Glomerular endothelial cell (primary cell): ENCODE measurements around the gene YIPF5. TPM values are rescaled to one million over a fixed set of nuclear protein-coding genes. Genes with fewer than 3 reads are reported as not detected.

Experiments
- DNase-seq: peaks from one replicate; pipeline ENCODE4 v3.0.0-alpha.2; 2011; ENCODE audit warnings: low read depth, low spot score; ENCODE audit errors: extremely low read depth
- total RNA-seq: library from RNA; depleted of rRNA; stranded (reverse); fragments of >200 nt; gene quantifications from 2 replicates; pipeline ENCODE4 v1.2.3, GENCODE V29; 2015

YIPF5 gene
- 47.8 and 70.4 TPM in 2 replicates for total RNA-seq

- peak; percentile 81 for DNase-seq
Observed at GRCh38 chr5:144170276-144171024, at the start of gene YIPF5, which contains the start of gene KCTD16. Gene YIPF5 (minus strand): TSS chr5:144170659. CDS start chr5:144169955, 704 bp downstream. Gene KCTD16 (plus strand): TSS chr5:144170873.

DNA sequence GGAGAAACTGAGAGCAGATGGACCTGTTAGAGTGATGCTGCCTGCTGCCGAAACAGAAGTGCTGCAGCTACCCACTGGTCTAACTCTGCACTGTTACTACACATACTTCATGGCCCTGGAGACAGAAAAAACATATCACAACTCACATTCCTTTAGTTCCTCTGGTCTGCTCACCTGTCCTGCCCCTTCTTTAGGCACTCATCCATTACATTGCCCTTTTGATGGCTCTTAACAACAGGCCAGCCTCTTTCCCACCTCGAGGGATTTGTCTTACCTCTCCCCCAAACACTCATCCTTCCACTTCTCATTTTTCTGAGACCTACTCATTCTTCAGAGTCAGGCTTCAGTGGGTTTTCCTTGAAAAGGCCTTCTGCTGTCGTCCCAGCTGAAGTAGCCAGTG is 49.4 kb upstream of the YIPF5 start:
- no peak for DNase-seq

DNA sequence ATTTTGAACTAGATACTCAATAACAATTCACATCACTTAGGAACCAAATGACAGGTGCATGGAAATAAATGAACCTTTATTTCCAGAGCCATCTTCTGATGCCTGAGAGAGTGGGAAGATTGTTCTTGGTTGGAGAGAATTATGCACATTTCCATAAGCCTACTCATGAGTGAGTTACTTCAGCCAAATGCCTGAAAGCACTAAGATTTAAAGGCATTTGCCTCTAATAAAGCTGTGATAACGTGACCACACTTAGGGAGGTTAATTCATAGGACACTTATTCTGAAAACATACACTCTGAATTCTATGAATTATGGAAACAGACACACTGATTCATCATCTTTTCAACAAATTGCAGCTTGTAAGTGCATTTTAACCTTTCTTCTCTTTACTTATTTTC is 40.2 kb upstream of the YIPF5 start:
- no peak for DNase-seq

DNA sequence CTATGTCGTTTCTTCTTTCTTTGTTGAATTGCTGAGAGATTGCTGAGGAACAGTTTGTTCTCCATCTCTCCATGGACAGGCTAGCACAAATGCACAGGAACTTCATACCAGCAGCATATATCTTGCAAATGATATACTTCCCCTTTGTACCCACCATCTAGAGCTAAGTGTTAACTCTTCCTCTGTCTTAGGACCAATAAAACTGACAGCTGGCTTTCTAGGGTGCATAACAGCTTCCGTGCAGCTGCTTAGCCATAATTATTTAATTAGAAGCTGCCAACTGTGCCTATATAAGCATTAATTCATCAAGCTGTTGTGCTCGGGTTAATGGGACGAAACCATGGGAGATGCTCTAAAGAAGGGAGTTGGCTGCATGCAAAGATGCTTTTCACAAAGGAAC is 38.9 kb upstream of the YIPF5 start:
- DNase-seq, result no peak

DNA sequence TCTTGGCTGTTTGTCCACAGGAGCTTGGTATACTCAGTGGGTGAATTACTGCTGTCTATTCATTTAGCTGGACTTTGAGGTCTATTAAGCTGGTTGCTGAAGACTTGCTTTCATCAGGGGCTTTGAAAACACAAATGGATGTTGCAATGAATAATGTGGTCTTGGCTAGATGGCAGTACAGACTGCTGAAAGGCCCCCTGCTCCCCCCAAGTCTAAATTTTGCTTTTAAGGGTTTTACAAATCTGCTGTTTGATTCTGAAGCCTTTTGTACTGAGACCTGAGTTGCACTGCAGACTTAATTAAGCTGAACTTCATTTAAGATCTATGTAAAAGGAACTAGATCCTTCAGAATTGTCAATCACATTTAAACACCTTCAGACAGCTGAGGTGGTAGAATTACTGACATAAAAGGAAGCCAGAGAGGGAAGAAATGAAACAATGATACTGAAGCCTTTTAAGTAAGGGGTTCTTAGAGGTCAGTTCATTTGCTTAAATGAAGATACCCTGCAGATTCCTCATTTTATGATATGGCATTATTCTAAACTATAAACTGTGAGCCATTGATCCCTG is 37.5 kb upstream of the YIPF5 start:
- DNase-seq, result no peak

DNA sequence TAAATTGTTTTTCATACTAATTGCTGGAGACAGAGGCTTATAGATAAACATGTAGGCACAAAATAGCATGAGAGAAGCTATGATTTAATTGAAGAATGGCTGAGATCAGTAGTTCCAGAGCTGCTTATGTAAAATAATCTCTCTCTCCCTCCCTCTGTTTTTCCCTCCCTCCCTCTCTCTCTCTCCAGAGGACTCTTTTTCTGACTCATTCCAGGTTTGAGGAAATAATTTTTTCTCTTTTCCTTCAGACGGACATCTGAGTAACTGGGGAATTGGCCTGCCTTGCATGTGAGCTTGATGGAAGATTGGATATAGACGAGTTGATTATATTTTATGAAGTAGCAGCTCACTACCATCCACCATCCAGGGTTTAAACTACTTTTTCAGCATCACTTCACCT is 35.7 kb upstream of the YIPF5 start:
- DNase-seq, result no peak

DNA sequence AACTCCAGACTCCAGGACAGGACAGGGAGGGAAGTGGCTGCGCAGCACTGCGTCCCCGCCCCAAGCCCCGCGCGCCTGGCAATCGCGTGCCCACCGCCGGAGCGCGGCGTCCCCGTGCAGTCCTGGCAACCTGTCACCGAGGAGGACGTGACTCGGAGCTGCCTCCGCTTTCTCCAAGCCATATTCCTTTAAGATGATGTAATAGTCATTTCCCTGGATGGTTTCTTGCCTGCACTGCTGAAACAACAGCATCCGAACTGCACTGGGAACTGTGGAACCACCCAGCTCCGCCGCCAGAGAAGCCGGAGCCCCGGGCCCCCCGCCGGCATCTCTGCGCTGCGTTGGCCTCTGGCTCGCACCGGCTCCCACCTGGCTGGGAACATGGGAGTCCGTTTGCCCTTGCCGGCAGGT is 34.7 kb upstream of the YIPF5 start:
- DNase-seq, result no peak

GRCh38 chr5:144203750-144204596 is 33.5 kb upstream of the YIPF5 start:
- DNase-seq, result peak; percentile 64

GRCh38 chr5:144202726-144203125 is 32.3 kb upstream of the YIPF5 start:
- no peak for DNase-seq

DNA sequence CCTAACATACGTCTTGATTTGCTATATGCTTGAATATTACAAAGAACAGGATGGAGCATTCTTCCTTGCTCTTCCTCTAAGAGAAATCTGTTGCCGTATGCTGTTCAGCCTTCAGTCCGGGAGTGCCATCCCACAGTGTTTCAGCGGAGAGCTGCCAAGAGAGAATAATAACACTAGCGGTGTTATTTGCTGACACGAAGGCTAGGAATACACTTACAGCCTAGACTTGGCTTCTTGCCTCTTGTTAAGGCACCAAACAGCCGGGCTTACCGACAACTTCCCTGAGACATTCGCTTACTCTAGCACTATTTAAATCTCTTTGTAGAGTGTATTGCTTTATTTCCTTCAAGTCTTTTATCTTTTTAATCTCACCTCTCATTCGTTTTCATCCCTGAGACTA is 31.6 kb upstream of the YIPF5 start:
- no peak for DNase-seq

DNA sequence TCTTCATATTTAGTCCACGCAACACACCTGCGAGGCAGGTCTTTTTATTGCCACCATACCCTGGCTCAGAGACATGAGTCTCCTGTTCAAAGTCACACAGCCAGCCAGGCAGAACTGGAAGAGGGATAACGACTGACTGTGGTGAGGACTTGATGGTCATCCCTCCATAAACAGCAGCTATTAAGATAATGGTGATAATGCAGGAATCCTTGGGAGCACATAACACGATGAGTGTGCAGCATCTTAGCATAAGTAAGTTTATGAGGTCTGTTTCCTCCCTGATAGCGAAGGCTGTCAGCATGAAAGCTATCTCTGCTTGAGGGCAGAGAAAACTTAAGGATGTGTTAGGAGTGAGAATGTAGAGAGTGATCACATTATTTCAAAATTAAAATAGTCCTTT is 31.1 kb upstream of the YIPF5 start:
- DNase-seq, result no peak

DNA sequence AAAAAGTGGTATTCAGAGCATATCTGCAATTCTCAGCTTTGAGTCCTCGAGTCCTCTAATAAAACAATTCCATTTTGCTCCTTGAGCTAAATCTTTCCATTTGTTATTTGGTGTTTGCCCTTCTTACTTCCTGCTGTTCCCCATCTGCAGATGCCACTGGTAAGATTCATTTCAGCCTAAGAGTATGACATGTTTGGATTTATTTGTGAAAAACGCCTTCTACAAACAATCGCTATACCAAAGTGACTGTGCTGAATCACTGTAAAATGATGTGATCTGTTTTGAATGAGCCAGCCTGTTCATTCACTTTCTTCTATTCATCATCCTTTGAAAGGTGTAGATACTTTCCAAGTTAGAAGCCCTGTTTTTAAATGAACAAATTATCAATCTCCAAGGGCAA is 27.9 kb upstream of the YIPF5 start:
- DNase-seq, result no peak

- no peak for DNase-seq
Observed at GRCh38 chr5:144196612-144197011, 26.2 kb upstream of the YIPF5 start.

GRCh38 chr5:144195448-144195847 is 25.0 kb upstream of the YIPF5 start:
- no peak for DNase-seq

DNA sequence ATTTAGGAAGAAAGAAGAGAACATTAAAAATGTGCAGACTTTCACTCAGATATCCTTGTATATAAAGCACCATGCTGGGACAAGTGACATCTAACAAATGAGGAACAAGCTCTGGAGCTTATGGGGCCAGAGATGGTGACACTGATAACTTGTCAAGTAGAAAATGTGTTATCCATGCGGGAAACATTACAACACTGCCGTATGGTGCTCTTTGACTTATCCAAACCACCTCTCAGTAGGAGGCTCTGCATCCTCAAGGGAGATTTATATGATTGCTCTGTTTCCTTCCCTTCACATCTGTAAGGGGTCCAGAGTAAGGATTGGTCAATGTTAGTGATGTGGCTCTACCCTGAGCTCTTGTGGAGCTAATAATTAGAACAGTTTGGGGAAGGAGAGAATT is 23.7 kb upstream of the YIPF5 start:
- DNase-seq, result no peak

- DNase-seq, result no peak
Observed at GRCh38 chr5:144192661-144193060, 22.2 kb upstream of the YIPF5 start.

GRCh38 chr5:144191998-144192397 is 21.5 kb upstream of the YIPF5 start:
- DNase-seq, result peak; percentile 84

DNA sequence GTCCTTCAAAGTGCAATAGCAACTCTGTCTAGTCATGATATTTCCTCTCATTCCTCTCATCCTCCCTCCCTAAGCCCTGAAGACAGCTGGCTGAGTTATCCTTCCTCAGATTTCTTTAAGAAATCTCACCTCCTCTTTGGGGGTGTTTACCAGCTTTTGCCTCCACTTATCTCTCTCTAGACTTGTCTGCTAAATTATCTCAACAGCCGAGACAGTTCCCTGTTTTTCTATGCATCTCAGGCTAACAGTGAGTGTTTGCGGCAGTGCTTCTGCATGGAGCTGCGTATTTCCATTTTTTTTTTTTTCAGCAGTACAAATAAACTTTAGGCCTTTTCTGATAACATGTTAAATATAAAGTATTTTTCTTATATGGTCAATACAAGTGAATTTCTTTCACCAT is 21.1 kb upstream of the YIPF5 start:
- DNase-seq, result no peak

DNA sequence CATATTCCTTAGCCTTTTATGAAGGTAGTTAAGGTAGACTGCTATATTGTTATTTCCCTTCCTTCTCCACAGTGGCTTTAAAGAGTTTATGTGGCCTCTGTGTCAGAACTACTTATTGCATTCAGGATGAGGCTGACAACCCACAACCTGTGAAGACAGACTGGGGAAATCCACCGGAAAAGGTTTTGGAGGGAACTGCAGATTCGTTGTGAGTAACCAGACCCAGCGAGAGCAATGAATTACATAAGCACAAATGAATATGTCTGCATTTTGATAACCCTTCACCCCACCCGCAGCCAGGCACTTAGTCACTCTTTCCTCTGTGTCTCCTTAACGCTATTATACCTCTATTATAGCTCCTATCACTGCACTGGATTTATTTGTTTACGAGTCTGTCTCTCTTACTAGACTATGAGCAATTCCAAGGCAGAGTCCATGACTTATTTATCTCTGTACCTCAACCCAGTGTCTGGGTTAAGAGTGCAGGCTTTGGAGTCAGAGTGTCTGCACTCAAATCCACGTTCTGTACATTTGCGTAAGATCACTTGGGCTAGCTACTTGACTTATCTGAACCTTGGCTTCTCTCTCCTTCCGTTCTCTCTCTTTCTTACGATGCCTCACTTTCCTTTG is 19.5 kb upstream of the YIPF5 start:
- peak; percentile 87 for DNase-seq

- peak; percentile 78 for DNase-seq
Observed at GRCh38 chr5:144187699-144188294, 17.3 kb upstream of the YIPF5 start.
